B cell (primary cell): ENCODE results near the gene CCDC106. TPM values are rescaled to one million over a fixed set of nuclear protein-coding genes. Genes with fewer than 3 reads are reported as not detected.

Experiments used
- ATAC-seq: fragments of 200-7000 bp; cut with Tn5 transposase; one replicate; pipeline ENCODE4 v1.10.0; 2021; ENCODE audit warnings: low read depth, mild to moderate bottlenecking, moderate number of reproducible peaks, moderate library complexity
- CTCF ChIA-PET: fragments of 350-600 bp; sonication (Branson Sonifier 250); formaldehyde crosslinking; loops from one replicate; lab custom pipeline; 2021; ENCODE audit warnings: antibody characterized with exemption, inconsistent platforms; lab: Charles Lee
- POLR2A ChIA-PET: fragments of 350-600 bp; sonication (Branson Sonifier 250); formaldehyde crosslinking; loops from one replicate; lab custom pipeline; 2021; ENCODE audit warnings: antibody characterized with exemption; lab: Charles Lee
- DNase-seq: peaks from one replicate; pipeline ENCODE4 v3.0.0; 2013
- H2AFZ ChIP-seq: 2 replicates; pipeline ENCODE4 v1.6.1; 2012; ENCODE audit warnings: mild to moderate bottlenecking, low read depth, low read length; ENCODE audit not compliant: insufficient read depth, poor library complexity, severe bottlenecking
- H3K27ac ChIP-seq, 2 donors: 1 replicate in 1 of 2; 2 replicates in 1 of 2; pipeline ENCODE4 v1.5.1; 2012 to 2013; ENCODE audit warnings: low read length in 2 of 2, mild to moderate bottlenecking in 2 of 2, moderate library complexity in 1 of 2
- H3K27me3 ChIP-seq, 4 experiments: fragments of 200-600 bp in 1 of 4; sonication (generic) in 1 of 4; replicated peaks in 1 of 4; 1 replicate in 2 of 4; 2 replicates in 2 of 4; pipeline versions ENCODE4 v1.6.1 to v1.7.0; 2013 to 2016; ENCODE audit warnings: low read length in 3 of 4, mild to moderate bottlenecking in 2 of 4, mixed read lengths in 1 of 4, moderate library complexity in 1 of 4; ENCODE audit not compliant: insufficient read depth in 4 of 4, control insufficient read depth in 3 of 4; ENCODE audit errors: control extremely low read depth in 1 of 4
- H3K36me3 ChIP-seq, 2 experiments: replicated peaks in 1 of 2; 1 replicate in 1 of 2; 2 replicates in 1 of 2; pipeline versions ENCODE4 v1.6.1 to v1.7.1; 2013; ENCODE audit warnings: low read length in 1 of 2; ENCODE audit not compliant: insufficient read depth in 2 of 2, control insufficient read depth in 1 of 2; ENCODE audit errors: control extremely low read depth in 1 of 2, extremely low read depth in 1 of 2
- H3K4me1 ChIP-seq, 2 donors: fragments of 200-600 bp in 1 of 2; sonication (generic) in 1 of 2; 1 replicate in 1 of 2; 2 replicates in 1 of 2; pipeline versions ENCODE4 v1.5.1 to v1.6.1; 2013 to 2017; ENCODE audit warnings: low read length in 2 of 2; ENCODE audit not compliant: control insufficient read depth in 2 of 2, insufficient read depth in 2 of 2
- H3K4me2 ChIP-seq: replicated peaks from 2 replicates; pipeline ENCODE3; 2012; ENCODE audit warnings: mild to moderate bottlenecking, low read depth, low read length; ENCODE audit not compliant: poor library complexity, severe bottlenecking
- H3K4me3 ChIP-seq, 5 experiments: fragments of 200-600 bp in 1 of 5; sonication (generic) in 1 of 5; 1 replicate in 3 of 5; 2 replicates in 2 of 5; pipeline versions ENCODE4 v1.5.1 to v1.7.0; 2011 to 2016; ENCODE audit warnings: low read length in 4 of 5, mild to moderate bottlenecking in 4 of 5, low read depth in 2 of 5, control low read depth in 1 of 5, moderate library complexity in 1 of 5; ENCODE audit not compliant: insufficient read depth in 1 of 5; ENCODE audit errors: control extremely low read depth in 1 of 5, extremely low read depth in 1 of 5
- H3K79me2 ChIP-seq: fragments of 200-600 bp; sonication (generic); one replicate; pipeline ENCODE4 v1.6.0; 2016; ENCODE audit warnings: low read length; ENCODE audit not compliant: control insufficient read depth, insufficient read depth
- H3K9ac ChIP-seq: fragments of 200-600 bp; sonication (generic); 2 replicates; pipeline ENCODE4 v1.6.1; 2017; ENCODE audit warnings: mild to moderate bottlenecking, low read length, moderate library complexity
- H3K9me3 ChIP-seq, 3 donors: one replicate each; pipeline versions ENCODE4 v1.6.1 to v1.7.1; 2013; ENCODE audit warnings: low read length in 2 of 3; ENCODE audit not compliant: control insufficient read depth in 2 of 3, insufficient read depth in 1 of 3; ENCODE audit errors: control extremely low read depth in 1 of 3
- H4K20me1 ChIP-seq: 2 replicates; pipeline ENCODE4 v1.6.0; 2012; ENCODE audit warnings: mild to moderate bottlenecking, low read length; ENCODE audit not compliant: insufficient read depth, control insufficient read depth, poor library complexity, severe bottlenecking
- H3K27ac Mint-ChIP-seq: one replicate; pipeline ENCODE4 v1.8.0; 2021; ENCODE audit warnings: mixed read lengths
- H3K27me3 Mint-ChIP-seq: one replicate; pipeline ENCODE4 v1.8.0; 2021; ENCODE audit warnings: mixed read lengths
- H3K4me1 Mint-ChIP-seq: one replicate; pipeline ENCODE4 v1.8.0; 2021; ENCODE audit warnings: mixed read lengths
- H3K4me3 Mint-ChIP-seq: one replicate; pipeline ENCODE4 v1.8.0; 2021; ENCODE audit warnings: mixed read lengths
- H3K9me3 Mint-ChIP-seq: one replicate; pipeline ENCODE4 v1.8.0; 2022; ENCODE audit warnings: mixed read lengths; ENCODE audit not compliant: insufficient read depth
- CTCF ChIP-seq: fragments of 200-600 bp; IDR thresholded peaks from one replicate; pipeline ENCODE4 v1.8.0; 2022; ENCODE audit warnings: antibody characterized with exemption, mild to moderate bottlenecking
- EZH2 ChIP-seq: IDR thresholded peaks from 2 replicates; pipeline ENCODE4 v1.6.1; 2012; ENCODE audit warnings: borderline replicate concordance, low read depth, mild to moderate bottlenecking, moderate library complexity, low read length; ENCODE audit not compliant: insufficient read depth, poor library complexity, severe bottlenecking
- WGBS: methylation state at CpG from one replicate; pipeline ENCODE4 v1.1.5; 2013; ENCODE audit warnings: missing lambda C conversion rate; ENCODE audit not compliant: insufficient coverage; 5-methylcytosine and 5-hydroxymethylcytosine counted together
- intact Hi-C: fragments of 100-400 bp; cut with micrococcal nuclease; formaldehyde crosslinking; loops from one replicate; pipeline ENCODE4 v1.10.0; 2022
- polyA plus RNA-seq: library from polyadenylated mRNA; depleted of rRNA; stranded (reverse); fragments of >200 nt; gene quantifications from 2 replicates; pipeline ENCODE4 v1.2.3, GENCODE V29; 2012
- total RNA-seq, 2 donors: library from RNA; stranded (reverse); fragments of 120-200 nt in 1 of 2; gene quantifications; 1 replicate in 1 of 2; 2 replicates in 1 of 2; pipeline versions ENCODE4 v1.2.3 to v1.2.4, GENCODE V29; 2013 to 2022

Gene CCDC106
- total and polyA plus RNA-seq, 2 donors (not counting 1 experiment from before 2014, with no cell fraction given): 25.2 to 52.1 TPM

DNA sequence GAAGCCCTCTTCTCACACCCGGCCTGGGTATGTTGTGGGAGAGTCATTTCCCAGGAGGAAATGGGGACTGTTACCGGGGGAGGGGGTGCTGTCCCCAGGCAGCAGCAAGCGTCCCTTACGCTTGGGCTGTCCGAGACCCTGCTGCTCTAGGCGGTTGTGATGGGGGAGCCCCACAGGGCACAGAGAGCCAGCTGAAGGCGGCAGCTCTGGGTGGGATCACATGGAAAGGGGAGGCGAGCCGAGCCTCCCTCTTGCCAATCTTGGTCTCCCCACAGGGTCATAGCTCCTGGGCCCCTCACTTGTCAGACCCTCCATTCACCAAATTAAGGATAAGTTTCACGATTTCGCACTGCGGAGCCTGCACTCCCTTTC is 49.0 kb downstream of the CCDC106 start:
- no peak overlapping the region for H3K27ac Mint-ChIP-seq
- no peak overlapping the region for H3K4me3 Mint-ChIP-seq

GRCh38 chr19:55697698-55698097 is 49.7 kb downstream of the CCDC106 start:
- H3K36me3 ChIP-seq: peaks cover 3 to 43% of the 10 kb centered on the region in 2 experiments
- no peaks in the 10 kb centered on the region for H3K4me1 Mint-ChIP-seq
- H3K4me3 Mint-ChIP-seq: no peak overlapping the region
- no peak overlapping the region for H3K27ac ChIP-seq
- intact Hi-C loops: no loop called here
- no peaks in the 10 kb centered on the region for H3K27me3 Mint-ChIP-seq
- no peaks in the 10 kb centered on the region for H3K9me3 Mint-ChIP-seq
- ATAC-seq (no peak), DNase-seq (no peak)
- no peak for TF ChIP-seq EZH2
- TF ChIP-seq CTCF: no peak
- H3K4me3 ChIP-seq: no peak overlapping the region
- H3K27ac Mint-ChIP-seq: peak overlapping the region; percentile 57
- H3K27me3 ChIP-seq: no peaks in the 10 kb centered on the region
- H3K9ac ChIP-seq: no peak overlapping the region
- no peaks in the 10 kb centered on the region for H3K4me1 ChIP-seq
- no peak overlapping the region for H3K4me2 ChIP-seq
- ChIA-PET POLR2A (no interaction called here), CTCF (no interaction called here)
- peaks cover 8% of the 10 kb centered on the region for H4K20me1 ChIP-seq
- no peak overlapping the region for H2AFZ ChIP-seq
- H3K9me3 ChIP-seq: no peaks in the 10 kb centered on the region
- no peaks in the 10 kb centered on the region for H3K79me2 ChIP-seq
- WGBS: 99% methylated on average over 7 of the region's 8 CpGs

More for the DNA sequence above, 49.0 kb downstream of the CCDC106 start:
- H3K27me3 ChIP-seq: no peaks in the 10 kb centered on the region
- no peak for TF ChIP-seq CTCF
- TF ChIP-seq EZH2: no peak
- H3K4me3 ChIP-seq: no peak overlapping the region
- Mint-ChIP-seq H3K27me3 (no peaks in the 10 kb centered on the region), H3K9me3 (no peaks in the 10 kb centered on the region), H3K4me1 (no peaks in the 10 kb centered on the region)
- peaks cover 3 to 50% of the 10 kb centered on the region in 2 experiments for H3K36me3 ChIP-seq
- no peaks in the 10 kb centered on the region for H3K79me2 ChIP-seq
- H3K4me2 ChIP-seq: no peak overlapping the region
- intact Hi-C loops: no loop called here
- CTCF ChIA-PET: no interaction called here
- no peak overlapping the region for H3K9ac ChIP-seq
- DNase-seq (no peak), ATAC-seq (no peak)
- WGBS: 94% methylated on average over 8 of the region's 12 CpGs
- H2AFZ ChIP-seq: no peak overlapping the region
- peaks cover 15% of the 10 kb centered on the region for H4K20me1 ChIP-seq
- H3K27ac ChIP-seq: no peak overlapping the region
- H3K4me1 ChIP-seq: no peaks in the 10 kb centered on the region
- no peaks in the 10 kb centered on the region for H3K9me3 ChIP-seq
- POLR2A ChIA-PET: no interaction called here
